Middle frontal gyrus (tissue), 1 donor: ENCODE measurements around the gene CHRNG.

Source experiments
- DNase-seq: peaks from one replicate; pipeline ENCODE4 v3.0.0-alpha.2; 2015; ENCODE audit warnings: low spot score; ENCODE audit errors: extremely low spot score

The CHRNG gene

GRCh38 chr2:232505856-232506255 lies 33.6 kb upstream of the CHRNG start:
- DNase-seq = no peak

- DNase-seq = no peak
Measured at GRCh38 chr2:232506709-232507108, 32.8 kb upstream of the CHRNG start.

GRCh38 chr2:232508251-232508650 lies 31.2 kb upstream of the CHRNG start:
- DNase-seq = no peak

- DNase-seq = no peak
Measured at GRCh38 chr2:232511336-232511890, 28.1 kb upstream of the CHRNG start.

GRCh38 chr2:232512602-232513001 lies 26.9 kb upstream of the CHRNG start:
- no peak for DNase-seq

- no peak for DNase-seq
Measured at GRCh38 chr2:232513353-232513752, 26.1 kb upstream of the CHRNG start.

- DNase-seq = no peak
Measured at GRCh38 chr2:232515639-232516038, 23.9 kb upstream of the CHRNG start.

GRCh38 chr2:232516551-232516950 lies 22.9 kb upstream of the CHRNG start:
- no peak for DNase-seq

- DNase-seq = no peak
Measured at GRCh38 chr2:232518844-232519243, 20.6 kb upstream of the CHRNG start.

- DNase-seq = no peak
Measured at GRCh38 chr2:232519581-232520438, 19.7 kb upstream of the CHRNG start, which contains the start of gene PRSS56. Gene PRSS56, plus strand, starts transcription at chr2:232520388. Its CDS starts 211 bp downstream, at chr2:232520599.

GRCh38 chr2:232520489-232520888 lies 19.0 kb upstream of the CHRNG start:
- DNase-seq = no peak

- DNase-seq = no peak
Measured at GRCh38 chr2:232521098-232521497, 18.4 kb upstream of the CHRNG start.

- DNase-seq = no peak
Measured at GRCh38 chr2:232521959-232522622, 17.4 kb upstream of the CHRNG start.

- DNase-seq = no peak
Measured at GRCh38 chr2:232522623-232523401, 16.7 kb upstream of the CHRNG start.

GRCh38 chr2:232523402-232523681 lies 16.1 kb upstream of the CHRNG start:
- no peak for DNase-seq

- no peak for DNase-seq
Measured at GRCh38 chr2:232523682-232524597, 15.6 kb upstream of the CHRNG start.

- no peak for DNase-seq
Measured at GRCh38 chr2:232524771-232525170, 14.7 kb upstream of the CHRNG start.

GRCh38 chr2:232525199-232525598 lies 14.3 kb upstream of the CHRNG start:
- DNase-seq = no peak

GRCh38 chr2:232525791-232526371 lies 13.6 kb upstream of the CHRNG start, which contains the start of gene CHRND:
Gene CHRND, plus strand, starts transcription at chr2:232526160. Its CDS starts 56 bp downstream, at chr2:232526216.
- no peak for DNase-seq

GRCh38 chr2:232526372-232526941 lies 13.0 kb upstream of the CHRNG start:
- DNase-seq = no peak
